ENCODE data around the gene PAX3.

GRCh38 chr2:222297600-222297935 lies 1.2 kb downstream of the PAX3 start:
- TF ChIP-seq, protein P1, sequence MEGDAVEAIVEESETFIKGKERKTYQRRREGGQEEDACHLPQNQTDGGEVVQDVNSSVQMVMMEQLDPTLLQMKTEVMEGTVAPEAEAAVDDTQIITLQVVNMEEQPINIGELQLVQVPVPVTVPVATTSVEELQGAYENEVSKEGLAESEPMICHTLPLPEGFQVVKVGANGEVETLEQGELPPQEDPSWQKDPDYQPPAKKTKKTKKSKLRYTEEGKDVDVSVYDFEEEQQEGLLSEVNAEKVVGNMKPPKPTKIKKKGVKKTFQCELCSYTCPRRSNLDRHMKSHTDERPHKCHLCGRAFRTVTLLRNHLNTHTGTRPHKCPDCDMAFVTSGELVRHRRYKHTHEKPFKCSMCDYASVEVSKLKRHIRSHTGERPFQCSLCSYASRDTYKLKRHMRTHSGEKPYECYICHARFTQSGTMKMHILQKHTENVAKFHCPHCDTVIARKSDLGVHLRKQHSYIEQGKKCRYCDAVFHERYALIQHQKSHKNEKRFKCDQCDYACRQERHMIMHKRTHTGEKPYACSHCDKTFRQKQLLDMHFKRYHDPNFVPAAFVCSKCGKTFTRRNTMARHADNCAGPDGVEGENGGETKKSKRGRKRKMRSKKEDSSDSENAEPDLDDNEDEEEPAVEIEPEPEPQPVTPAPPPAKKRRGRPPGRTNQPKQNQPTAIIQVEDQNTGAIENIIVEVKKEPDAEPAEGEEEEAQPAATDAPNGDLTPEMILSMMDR (IDR thresholded peaks at IDR 0.05; ENCODE audit: insufficient read depth, low read length, poor library complexity, severe bottlenecking): no peak
- no peak for TF ChIP-seq EZH2phosphoT487 (conservative IDR thresholded peaks at IDR 0.05; ENCODE audit: low read length)
